ENCODE measurements around the gene ACCS. TPM values are rescaled to one million over a fixed set of nuclear protein-coding genes. Genes with fewer than 3 reads are reported as not detected.

The ACCS gene
- total RNA-seq, 1 donor from 2014 or later = 11.0 TPM

DNA sequence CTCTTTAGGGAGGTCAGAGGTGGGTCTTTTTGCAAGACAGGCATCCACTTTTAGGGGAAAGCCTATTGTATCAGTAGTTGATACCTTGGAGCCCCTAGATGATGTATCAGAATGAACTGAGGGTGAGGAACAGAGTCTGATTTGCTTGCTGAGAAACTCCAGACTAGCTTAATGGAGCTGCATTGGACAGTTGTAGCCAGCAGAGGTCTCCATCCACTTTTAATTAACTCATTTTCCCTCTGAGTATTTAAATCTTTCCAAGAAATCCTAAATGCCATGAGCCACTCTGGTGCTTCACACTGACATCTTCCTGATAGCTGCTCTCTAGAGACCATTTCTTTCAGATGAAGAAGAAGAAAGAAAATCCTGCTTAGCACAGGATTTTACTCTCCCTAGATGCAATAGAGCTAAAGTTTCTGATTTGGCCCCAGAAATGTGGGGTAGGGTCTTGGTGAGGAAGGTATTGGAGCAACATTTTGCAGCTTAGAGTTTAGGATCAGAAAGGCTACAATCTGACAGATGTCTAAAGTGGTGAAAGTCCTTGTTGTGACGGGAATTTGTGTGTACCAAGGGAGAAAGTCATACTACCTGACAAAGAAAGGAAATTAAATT lies 67.4 kb downstream of the ACCS start:
- H3K4me1 Mint-ChIP-seq = peaks cover 23% of the 10 kb centered on the region
- no peaks in the 10 kb centered on the region for H3K9me3 Mint-ChIP-seq
- H3K36me3 Mint-ChIP-seq (ENCODE audit: low read depth) = peaks cover 5% of the 10 kb centered on the region
- H3K27me3 Mint-ChIP-seq (ENCODE audit: low read depth) = no peaks in the 10 kb centered on the region
- no peak overlapping the region for H3K27ac Mint-ChIP-seq (ENCODE audit: unreplicated experiment)
- no peak for DNase-seq (ENCODE audit: low read depth, low spot score)
- TF ChIP-seq CTCF (conservative IDR thresholded peaks at IDR 0.05) = peak; percentile 71
- no peak overlapping the region for H3K4me3 Mint-ChIP-seq

Other genes with a start within 250 kb of the ACCS start
- 24.9 and 25.4 TPM in 2 replicates for gene ALKBH3, start 185.4 kb upstream of the ACCS start, total RNA-seq
- gene C11orf96, start 123.6 kb upstream of the ACCS start, total RNA-seq = 3.0 and 3.2 TPM in 2 replicates
- gene ACCSL, start 18.3 kb upstream of the ACCS start, total RNA-seq = not detected in 2 replicates
- gene EXT2, start 29.4 kb downstream of the ACCS start, total RNA-seq = 54.9 and 56.6 TPM in 2 replicates
- 0.05 TPM in 2 replicates for gene ALX4, start 243.9 kb downstream of the ACCS start, total RNA-seq

Measured in neural crest cell (in vitro differentiated cells).